HG03095 (cell line): ENCODE data around the gene CHRNB2.

Experiments used
- ATAC-seq: cut with Tn5 transposase; IDR thresholded peaks from one replicate; pipeline ENCODE4 v1.9.1; 2021; ENCODE audit warnings: moderate library complexity; ENCODE audit not compliant: unreplicated experiment

Gene CHRNB2

GRCh38 chr1:154578058-154578418 lies 10.5 kb downstream of the CHRNB2 start:
- ATAC-seq: no peak

DNA sequence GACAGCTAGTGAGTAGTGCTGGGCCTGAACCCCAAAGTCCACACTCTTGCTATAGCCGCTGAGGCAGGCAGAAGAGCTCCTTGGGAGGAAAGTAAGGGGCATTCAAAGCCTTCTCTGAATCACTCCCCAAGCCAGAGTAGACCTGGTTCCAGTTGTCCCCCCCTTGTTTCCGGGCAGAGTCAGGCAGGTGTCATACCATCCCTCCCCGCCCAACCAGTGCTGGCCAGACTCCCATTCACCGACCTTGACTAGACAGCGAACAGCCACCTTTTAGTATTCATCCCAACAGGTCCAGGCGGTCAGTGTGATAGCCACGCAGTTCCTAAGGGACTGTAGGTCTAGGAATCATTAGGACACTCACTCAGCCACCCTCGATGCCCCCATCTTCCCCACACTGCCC lies 11.8 kb downstream of the CHRNB2 start:
- ATAC-seq: no peak

DNA sequence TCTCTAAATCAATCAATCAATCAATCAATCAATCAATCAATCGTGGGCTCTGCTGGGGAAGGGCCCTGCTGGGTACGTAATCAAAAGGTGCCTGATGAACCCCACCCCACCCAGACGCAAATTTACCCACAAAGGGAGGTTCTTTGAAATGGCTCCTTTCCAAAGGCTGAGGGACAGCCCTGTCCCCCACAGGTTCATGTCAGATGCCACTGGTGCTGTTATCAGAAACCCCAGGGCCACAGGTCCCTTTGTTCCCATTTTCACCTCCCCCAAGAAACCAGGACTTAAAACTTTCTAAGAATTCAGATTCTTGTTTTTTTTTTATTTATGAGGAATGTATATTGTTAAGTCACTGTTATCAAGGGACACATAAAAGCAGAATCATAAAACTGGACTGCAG lies 14.2 kb downstream of the CHRNB2 start:
- no peak for ATAC-seq

- no peak for ATAC-seq
These were observed 15.3 kb downstream of the CHRNB2 start for GRCh38 chr1:154582885-154583284.

- no peak for ATAC-seq
These were observed 16.2 kb downstream of the CHRNB2 start for GRCh38 chr1:154583773-154584172.

- ATAC-seq: no peak
These were observed 16.9 kb downstream of the CHRNB2 start for GRCh38 chr1:154584267-154584994.

DNA sequence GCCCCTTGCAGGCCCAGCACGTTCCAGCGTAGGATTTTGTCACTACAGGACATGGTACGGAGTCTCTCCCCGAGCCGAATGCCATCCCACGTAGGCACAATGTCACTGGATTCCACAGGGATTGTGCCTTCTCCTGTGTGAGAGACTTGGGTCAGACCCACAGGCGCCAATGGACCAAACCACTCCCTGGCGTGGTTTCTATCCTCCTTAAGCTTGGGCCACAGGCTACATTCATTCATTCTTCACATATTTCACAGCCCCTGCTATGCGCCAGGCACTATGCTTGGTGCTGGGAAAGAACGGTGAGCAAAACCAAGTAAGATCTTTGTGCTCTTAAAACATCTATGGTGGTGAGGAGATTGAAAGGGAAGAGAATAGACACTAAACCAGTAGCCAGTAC lies 18.7 kb downstream of the CHRNB2 start:
- ATAC-seq: no peak

- no peak for ATAC-seq
These were observed 19.1 kb downstream of the CHRNB2 start for GRCh38 chr1:154586641-154587040.

GRCh38 chr1:154589780-154590179 lies 22.2 kb downstream of the CHRNB2 start:
- no peak for ATAC-seq

DNA sequence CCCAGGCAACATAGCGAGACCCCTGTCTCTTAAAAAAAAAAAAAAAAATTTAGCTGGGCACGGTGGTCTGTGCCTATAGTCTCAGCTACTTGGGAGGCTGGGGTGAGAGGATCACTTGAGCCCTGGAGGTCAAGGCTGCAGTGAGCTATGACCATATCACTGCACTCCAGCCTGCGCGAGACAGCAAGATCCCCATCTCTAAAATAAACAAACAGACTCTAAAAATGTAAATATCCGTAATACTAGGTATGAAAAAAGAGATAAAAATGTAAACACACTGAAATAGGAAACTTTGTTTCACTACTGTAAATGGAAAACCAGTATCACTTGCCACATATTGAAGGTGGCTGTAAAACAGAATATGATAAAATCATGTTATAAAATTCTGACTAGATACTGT lies 23.2 kb downstream of the CHRNB2 start:
- no peak for ATAC-seq

- ATAC-seq: no peak
These were observed 23.6 kb downstream of the CHRNB2 start for GRCh38 chr1:154591206-154591605.

DNA sequence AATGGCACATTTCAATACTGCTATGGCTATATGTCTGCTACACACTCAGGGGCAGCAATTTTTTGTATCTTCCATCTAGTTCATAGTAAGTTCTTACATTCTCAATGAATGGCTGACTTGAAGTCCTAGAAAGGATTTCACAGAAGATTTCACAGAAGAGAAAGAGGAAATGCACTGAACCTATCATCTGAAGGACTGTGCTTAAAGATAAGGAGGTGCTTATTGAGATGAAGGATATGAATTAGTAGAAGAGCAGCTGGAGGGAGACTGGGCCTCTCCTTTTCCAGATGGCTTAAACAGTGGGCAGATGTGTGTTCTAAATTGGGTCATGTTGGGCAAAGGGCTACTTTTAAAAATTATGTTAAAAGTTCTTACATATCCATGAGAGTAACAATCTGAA lies 25.8 kb downstream of the CHRNB2 start:
- ATAC-seq: no peak

DNA sequence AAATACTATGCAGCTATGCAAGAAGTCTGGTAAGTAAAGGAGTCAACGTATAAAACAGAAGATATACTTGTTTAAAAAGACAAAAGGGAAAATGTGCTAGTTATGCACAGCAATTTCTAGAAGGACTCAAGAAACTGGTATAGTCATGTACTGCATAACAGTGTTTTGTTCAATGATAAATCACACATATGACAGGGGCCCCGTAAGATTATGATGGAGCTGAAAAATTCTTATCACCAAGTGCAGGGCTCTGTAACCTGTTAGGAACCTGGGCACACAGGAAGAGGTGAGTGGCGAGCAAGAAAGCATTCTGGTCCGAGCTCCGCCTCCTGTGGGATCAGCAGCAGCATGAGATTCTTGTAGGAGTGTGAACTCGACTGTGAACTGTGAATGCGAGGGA lies 27.2 kb downstream of the CHRNB2 start:
- no peak for ATAC-seq

GRCh38 chr1:154595621-154596020 lies 28.0 kb downstream of the CHRNB2 start:
- no peak for ATAC-seq

- no peak for ATAC-seq
These were observed 31.5 kb downstream of the CHRNB2 start for GRCh38 chr1:154598871-154599635.

GRCh38 chr1:154599658-154600057 lies 32.1 kb downstream of the CHRNB2 start:
- no peak for ATAC-seq

GRCh38 chr1:154603317-154603716 lies 35.7 kb downstream of the CHRNB2 start:
- no peak for ATAC-seq

- ATAC-seq: no peak
These were observed 38.0 kb downstream of the CHRNB2 start for GRCh38 chr1:154605534-154605933.

DNA sequence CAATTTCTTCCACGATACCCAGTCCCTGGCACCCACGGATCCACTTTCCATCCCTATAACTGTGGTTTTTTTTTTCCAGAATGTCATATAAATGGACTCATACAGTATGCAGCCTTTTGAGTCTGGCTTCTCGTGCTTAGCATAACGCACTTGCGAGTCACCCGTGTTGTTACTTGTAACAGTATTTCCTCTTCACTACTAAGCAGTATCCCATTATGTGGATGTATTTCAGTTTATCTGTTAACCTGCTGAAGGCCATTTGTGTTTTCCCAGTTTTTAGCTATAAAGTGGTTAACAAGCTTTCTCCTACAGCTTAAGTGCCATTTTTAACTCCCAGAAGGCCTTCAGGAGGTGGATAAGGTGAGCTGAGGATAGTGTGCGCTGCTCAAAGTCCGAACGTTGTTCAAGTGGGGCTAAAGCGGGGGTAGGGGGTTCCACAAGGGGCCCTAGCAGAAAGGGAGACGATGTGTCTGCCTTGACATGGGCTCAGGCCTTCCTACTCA lies 39.6 kb downstream of the CHRNB2 start:
- no peak for ATAC-seq

DNA sequence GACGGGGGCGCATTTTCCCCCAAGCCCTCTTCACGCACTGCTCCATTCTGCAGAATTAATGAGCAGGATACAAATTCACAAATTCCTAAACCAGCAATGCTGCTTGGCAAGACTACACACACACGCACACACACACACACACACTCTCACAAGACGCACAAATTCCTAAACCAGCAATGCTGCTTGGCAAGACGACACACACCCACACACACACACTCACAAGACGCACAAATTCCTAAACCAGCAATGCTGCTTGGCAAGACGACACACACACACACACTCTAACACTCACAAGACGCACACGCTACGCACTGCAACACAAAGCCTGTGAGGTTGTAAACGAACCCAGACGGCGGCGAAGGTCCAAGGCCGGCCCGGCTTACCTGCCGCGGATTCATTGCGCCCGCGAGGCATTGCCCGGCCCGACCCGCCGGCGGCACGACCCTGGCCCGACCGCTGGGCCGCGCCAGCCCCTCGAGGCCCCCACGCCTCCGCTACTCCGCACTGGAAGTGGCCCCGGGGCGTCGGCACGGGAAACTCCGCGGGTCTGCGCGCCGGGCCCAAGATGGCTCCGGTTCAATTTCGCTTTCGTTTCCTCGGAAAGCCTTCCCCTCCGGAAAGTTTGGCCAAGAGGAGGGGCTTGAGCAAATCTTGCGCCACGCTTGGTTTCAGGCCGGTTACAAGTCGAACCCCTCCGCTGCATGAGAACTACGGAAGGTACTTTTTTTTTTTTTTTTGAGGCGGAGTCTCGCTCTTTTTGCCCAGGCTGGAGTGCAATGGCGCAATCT lies 40.2 kb downstream of the CHRNB2 start, which contains the start of gene ADAR:
TSS of gene ADAR (minus strand) at position 578 of the 788 bp plus-strand sequence. CDS start at position 398, 180 bp downstream.
- peak; percentile 50 for ATAC-seq
